EH (cell line): ENCODE measurements around the gene CAMTA1.
A peak's percentile ranks its signal among the peaks of the same experiment; 100 is the strongest.

Experiments
- DNase-seq: peaks from one replicate; pipeline ENCODE4 v3.0.0-alpha.2; 2015; ENCODE audit warnings: low read depth

Gene CAMTA1

DNA sequence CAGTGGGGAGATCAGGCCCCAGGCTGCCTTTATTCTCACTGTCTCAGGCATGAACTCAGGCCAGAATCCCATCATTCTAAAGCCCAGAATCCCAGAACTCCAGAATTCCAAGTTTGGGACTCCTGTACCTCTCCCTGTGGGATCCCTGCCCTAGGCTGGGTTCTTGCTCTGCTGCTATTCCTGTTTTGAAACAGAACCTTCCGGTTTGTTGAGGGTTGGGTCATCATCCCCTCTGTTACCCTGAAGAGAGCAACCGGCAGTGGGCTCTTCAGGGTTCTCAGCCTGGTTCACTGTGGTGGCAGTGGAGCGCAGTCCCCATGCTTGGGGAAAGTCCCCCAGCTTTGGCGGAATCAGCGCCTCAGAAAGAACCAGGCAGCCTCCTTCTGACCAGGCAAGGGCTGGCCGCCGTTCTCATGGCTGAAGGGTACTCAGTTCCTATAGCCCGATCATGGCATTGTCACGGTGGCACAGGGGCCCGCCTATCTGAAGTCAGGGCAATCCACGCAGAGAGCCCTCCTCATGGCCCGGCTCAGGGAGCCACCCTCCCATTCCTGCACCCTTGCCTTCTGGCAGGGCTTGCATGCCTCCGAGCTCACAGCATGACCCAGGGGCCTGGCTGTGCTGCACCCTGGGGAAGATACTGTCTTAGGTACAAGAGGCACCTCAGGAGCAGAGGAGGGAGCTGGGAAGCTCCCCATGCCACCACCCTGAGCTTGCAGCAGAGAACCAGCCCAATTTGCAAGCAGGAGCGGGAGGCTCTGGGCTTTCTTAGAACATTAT is 650.2 kb downstream of the CAMTA1 start:
- DNase-seq: no peak

DNA sequence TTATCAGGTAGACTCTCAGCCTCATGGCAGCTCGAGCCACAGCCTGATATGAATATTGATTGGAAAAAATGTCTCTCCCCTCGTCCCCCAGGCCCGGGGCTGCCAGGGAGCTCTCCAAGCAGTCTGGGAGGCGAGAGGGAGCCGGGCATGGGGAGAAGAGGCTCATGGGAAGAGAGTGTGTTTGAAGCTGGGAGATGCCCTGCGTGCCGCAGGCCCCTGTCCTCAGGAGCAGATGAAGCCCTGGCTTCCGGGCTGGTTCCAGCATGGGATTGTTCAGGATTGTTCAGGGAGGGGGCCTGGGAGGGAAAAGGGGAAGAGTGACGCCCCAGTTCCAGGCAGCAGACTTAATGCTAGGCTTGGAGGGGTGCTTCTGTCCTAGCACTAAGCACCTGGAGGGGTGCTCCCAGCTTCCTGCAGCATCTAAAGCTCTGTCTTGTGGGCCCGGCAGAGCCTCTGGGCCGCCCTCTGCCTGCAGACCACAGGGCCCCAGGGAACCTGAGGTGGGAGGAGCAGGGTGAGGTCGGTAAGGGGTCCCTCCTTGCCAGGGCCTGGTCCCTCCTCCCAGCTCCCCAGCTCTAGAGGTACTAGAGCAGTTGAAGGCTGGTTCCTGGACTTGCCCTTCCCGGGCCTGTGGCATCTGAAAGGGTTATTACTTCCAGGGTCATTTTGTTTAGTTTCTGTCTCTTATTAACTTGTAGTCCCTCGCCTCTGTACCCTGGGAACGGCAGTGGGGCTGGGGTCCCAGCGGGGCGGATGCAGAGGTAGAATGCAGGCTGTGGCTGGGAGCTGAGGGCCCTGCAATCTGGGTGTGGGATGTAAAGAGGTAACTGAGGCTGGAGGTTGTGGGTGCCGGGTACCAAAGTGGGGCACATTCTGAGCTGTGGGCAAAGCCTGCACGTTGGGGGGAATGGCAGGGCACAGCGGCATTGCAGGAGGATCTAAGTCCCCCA is 651.1 kb downstream of the CAMTA1 start:
- no peak for DNase-seq

DNA sequence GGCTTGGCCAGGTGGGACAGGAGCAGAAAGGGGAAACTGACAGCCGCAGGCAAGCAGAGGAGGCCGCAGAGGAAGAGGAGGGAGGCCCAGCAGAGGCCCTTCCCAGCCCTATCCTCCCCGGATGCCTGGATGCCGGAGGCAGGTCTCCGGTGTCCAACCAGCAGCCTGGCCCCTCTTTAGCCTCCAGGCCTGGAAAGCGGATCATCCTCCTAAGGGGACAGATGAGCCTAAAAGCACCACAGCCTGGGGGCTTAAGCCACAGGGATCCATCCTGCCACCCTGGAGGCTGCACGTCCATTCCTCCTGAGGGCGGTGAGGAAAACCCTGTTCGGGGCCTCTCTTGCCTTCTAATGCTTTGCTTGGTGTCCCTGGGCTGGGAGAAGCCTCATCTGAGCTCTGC is 651.8 kb downstream of the CAMTA1 start:
- no peak for DNase-seq

DNA sequence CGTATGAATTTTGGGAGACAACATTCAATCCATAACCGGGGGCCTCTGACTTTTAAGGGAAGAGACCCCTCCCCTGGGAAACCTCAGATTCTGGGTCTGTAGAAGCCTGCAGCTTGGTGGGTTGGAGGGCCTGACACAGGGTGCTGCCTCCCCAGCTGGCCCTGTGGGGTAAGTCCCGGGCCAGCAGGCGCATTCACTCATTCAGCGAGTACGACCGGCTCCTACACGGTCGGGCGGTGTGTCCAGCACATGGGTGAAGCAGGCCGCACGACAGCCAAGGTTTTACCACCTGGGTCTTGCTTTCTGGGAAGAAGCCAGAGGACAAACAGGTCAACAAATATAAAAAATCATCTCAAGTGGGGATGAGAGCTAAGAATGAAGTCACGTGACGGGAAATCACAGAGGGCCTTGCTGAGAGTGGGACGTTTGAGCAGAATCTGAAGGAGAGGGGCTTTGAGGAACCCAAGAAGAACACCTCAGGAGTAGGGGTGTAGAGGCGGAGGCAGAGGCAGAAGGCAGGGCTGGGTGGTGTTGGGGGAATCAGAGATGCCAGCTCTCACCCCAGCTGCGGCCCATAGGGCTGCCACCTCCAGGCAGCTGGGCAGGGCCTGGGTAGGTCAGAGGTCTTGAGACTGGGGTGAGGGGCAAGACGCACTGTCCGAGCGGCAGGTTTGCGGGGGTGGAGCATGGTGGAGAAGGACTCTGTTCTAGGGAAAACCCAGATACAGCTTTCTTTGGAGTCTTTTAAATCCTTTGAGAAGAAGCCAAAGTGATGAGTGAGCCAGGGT is 652.5 kb downstream of the CAMTA1 start:
- DNase-seq: no peak

DNA sequence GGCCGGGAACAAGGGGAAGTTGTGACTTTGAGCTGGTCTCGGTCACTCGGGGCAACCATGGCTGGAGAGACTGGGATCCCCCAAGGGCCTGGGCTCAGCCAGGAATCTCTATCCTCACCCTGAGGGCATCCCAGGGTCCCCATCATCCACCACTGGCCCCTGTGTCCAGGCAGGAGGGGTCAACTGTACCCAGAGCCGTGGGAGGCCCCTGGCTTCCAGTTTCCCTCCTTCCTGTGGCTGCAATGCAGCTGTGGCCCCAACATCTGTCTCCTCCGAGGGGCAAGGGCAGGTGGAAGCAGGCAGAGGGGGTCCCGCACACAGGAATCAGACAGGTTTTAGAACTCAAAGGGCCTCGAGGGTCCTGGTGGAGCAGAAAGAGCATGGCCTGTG is 653.1 kb downstream of the CAMTA1 start:
- no peak for DNase-seq

DNA sequence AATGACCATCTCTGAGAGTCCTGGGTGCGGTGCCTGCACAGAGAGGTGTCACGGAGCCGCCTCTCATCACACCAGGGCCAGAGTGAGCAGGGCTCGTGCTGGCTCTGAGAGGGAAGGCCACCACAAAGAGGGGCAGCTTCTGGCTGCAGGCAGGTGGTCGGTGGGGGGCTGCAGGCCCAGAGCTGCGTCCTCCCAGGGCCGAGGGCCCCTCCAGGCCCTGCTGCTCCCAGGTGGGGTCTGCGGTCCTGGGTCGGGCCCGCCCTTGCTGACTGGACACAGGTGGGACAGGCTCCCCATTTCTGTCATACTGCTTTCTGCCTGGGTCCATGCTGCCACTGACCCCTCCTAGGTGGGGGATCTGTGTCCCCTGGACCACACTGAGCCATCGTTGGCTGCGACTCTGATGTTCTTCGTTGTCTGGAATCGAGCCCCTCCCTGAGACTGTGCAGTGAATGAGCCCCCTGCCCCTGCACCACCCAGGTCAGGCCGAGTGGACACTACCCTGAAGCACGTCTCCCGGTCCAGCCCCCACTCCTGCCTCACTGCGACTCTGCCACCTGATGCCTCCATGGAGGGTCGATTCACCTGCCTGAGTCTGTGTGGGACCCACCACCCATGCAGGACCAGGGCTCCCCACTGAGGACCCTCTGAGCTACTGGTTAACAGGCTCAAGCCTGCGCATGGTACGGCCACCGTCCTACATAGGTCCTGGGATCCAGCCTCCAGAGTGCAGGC is 653.8 kb downstream of the CAMTA1 start:
- no peak for DNase-seq

DNA sequence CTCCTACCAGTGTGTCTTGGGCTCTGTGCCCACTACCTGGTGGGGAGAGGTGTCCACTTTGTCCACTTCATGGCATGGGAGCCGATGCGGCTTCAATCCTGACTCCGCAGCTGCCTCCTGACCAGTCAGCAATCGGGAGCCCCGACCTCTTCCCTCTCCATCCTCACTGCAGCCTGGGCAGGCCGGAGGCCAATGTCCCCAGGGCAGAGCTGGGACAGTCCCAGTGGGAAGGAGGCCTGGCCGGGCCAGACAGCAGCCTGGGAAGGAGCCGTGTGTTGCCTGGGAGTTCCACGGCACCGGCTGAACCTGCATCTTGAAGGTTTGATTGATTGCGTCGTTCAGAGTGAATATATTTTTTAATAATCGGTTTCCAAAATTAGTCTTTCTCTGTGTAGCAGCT is 654.9 kb downstream of the CAMTA1 start:
- DNase-seq: no peak

DNA sequence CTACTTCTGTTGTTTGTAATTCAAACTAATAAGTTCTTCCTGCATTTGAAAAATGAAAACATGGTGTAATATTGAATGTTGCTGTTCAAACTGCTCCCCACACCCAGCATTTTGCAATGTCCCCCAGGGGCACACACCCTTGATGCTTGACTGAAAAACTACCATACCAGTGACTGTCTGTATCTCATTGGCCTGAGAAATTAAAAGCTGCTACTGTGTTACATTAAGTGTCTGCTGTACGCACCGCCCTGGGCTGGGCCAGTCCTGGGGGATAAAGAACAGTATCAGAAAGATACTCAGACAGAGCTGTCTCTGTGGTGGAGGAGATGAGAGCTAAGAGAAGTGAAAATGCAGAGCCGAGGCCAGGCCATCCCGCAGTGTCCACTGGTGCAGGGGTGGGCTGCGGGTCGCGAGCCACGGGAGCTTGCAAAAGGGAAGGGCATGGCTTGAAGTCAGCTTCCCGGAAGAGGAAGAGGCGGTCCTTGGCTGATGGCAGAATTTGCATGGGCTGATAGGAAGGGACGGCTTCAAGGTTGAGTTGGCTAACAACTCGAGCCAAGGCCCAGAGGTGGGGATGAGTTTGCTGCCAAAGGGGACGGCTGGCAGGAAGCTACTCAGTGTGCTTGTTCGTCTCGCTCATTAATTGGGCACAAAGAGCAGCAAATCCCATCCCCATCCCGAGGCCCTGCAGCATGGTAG is 656.0 kb downstream of the CAMTA1 start:
- no peak for DNase-seq

DNA sequence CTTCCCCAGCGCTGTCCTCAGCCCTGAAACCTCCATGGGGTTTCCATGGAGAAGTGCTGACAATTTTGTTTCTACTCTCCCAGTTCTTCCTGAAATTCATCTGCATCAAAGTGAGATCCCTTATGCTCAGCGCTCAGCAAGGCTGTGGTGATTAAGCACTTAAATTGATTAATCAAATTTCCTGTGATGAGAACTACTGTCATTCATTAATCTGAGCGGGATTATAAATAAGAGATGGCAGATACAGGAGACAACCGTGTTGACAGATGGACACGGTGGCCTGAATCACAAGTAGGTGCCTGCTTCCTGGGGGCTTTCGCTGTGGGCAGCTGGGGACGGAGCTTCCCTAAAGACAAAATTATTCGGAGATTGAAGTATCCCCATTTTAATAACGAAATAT is 656.8 kb downstream of the CAMTA1 start:
- no peak for DNase-seq

DNA sequence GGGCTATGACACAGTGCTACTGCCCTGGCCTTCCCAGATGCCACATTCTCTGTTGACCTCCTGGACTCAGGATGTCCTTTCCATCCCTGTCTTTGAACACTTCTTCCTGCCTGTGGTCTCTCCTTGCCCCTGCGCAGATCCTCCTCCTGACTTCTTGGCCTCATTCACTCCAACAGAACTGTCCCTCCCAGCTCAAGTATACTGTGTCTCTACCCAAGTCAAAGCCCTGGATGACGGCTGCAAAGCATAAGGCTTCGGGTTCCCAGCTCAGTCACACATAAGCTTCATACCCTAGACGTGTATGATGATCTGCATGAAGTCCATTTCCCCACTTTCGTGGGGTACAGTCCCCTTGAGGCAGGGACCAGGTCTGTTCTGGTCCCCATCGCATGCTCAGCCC is 657.7 kb downstream of the CAMTA1 start:
- DNase-seq: no peak

DNA sequence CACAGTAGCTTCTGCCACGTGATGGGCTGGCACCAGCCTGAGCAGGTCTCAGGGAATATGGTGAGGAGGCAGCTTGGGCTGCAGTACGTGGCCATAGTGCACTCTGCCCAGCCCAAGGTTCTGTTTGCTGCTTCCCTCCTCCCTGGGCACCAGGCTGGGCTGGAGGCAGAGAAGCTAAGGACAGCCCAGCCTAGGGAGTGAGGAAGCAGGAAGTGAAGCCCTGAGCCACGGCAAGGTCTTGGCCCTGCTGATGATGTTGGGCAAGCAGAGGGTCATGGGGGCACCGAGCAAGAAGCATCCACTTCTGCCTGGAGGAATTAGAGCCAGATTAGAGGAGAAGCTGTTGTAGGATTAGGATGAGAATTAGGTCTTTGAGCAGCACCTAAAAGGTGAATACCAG is 659.1 kb downstream of the CAMTA1 start:
- peak; percentile 10 for DNase-seq

DNA sequence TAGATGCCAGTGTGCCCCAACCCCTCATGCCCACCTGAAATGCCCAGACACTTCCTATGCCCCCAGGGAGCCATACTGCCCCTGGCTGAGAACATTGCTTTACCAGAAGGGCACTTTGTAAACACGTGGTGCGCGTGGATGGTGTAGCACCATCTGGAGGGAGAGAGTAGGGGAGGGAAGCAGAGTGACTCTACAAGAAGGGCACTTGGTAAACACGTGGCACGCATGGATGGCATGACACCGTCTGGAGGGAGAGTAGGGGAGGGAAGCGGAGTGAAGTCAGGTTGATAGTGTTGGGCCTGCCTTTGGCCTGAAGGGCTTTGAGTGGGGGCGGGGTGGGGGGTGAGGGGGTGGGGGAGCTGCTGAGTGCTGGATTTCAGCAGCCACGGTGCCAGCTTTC is 661.8 kb downstream of the CAMTA1 start:
- no peak for DNase-seq

DNA sequence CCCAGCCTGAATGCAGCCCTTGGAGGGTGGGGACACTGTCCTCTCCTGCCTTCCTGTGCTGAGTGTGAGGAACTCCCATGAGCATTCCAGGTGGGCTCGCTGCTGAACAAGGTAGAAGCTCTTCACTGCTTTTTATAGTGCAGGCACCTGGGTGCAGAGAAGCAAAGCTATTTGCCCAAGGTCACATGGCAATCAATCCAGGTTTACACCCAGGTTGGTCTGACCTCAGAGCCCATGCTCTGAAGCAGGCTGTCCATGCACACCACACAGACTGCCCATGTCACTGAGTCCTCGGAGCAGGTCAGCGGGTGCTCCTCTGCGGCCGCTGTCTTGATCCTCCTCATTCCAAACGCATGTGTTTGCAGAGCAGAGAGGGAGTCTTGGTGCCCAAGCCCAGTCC is 662.5 kb downstream of the CAMTA1 start:
- DNase-seq: no peak

DNA sequence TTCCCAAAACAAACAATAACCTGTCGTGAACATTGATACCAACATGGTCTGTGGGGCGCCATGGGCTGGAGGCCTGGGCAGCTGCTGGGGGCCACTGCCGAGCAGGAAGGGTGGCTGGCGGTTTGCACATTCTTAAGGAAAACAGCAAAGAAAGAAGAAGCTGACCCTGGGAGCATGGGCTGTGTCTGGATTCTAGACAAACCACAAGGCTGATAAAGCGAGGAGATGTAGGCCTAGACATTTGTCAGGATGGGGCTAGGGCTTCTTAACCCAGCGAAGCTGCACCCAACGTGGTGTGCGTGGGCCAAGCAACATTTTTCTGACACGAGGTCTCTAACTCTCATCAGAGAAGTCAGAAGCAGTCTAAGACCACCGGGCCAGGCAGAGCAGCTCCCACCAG is 663.7 kb downstream of the CAMTA1 start:
- no peak for DNase-seq

DNA sequence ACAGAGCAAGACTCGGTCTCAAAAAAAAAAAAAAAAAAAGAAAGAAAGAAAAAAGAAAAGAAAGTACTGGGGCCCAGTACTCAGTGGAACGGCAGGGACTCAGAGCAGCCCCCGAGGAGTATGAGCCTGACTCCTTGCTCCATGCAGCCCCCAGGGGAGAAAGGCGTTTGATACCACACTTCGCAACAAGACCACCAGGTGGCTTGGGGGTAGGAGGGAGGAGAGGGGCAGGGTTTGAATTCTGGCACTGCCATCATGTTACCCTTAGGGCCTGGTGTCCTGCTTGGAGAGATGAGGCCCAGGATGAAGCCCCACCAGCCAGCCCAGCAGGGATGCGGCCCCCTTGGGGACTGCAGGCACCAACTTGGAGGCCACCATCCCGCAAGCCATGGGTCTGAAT is 664.5 kb downstream of the CAMTA1 start:
- no peak for DNase-seq

DNA sequence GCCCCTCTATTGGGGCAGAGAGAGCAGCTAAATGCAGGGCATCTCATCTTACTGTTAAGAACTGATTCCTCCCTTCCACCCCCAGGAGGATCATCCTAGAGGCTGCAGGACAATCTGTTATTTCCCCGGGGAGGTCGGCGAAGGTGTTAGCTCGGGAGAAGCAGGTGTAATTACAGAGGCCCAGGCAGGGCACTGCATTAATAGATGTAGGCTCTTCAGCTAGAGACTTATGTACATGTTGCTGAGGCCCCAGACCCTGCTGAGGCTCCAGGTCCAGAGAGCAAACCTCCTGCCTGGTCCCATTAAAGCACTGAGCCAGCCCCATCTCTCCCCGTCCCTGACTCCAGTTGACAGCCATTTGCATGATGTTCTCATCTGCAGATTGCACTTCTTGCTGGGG is 665.6 kb downstream of the CAMTA1 start:
- no peak for DNase-seq

DNA sequence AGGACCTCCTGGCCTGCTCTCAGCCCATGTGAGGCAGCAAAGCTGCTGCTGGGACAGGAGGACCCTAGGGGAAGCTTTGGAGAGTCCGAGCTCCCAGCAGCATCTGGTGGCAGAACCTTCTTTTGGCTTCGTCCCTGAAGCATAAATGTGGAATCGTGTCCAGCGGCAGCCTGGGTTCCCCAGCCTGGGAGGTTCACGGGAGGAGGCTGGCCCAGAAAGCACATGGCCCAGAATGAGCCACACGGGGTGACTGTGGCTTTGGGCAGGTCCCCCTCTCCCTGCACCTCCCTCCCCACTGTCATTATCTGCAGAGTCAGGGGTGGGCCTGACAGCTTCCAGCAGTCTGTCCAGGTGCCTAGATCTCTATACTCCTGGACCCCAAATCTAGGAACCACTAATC is 667.8 kb downstream of the CAMTA1 start:
- no peak for DNase-seq

DNA sequence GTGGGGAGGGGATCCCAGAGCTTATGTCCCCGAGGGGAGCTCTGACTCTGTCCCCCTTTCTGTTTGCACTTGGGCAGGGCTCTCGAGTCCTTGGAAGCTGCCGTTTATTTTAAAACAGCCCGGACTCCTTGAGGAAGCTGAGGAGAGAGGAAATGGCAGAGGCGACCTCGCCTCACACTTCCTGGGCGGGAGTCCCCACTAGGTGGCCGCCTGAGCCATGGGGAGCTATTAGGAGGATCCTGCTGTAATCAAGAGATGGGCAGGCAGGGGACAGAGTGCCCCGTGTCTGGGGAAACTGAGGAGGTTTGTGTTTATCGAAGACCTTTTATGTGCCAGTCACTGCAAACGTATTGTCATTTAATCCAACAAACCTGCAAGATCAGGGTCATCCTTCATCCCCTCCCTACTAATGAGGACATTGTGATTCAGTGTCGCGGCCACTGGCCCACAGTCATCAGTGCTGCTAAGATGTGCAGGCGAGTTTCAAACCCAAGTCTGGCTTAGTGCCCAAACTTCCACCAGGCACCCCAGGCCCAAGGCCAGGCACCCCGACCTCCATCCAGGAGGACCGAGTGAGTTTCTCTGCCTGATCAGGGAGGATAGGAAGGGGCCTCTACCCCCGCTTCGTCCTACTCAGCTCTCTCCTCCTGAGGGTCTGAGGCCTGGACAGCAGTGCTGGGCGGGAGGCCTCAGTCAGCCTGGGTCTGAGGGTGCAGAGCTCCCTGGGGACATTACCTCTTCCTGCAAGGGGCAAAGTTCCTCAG is 669.0 kb downstream of the CAMTA1 start:
- peak; percentile 54 for DNase-seq

DNA sequence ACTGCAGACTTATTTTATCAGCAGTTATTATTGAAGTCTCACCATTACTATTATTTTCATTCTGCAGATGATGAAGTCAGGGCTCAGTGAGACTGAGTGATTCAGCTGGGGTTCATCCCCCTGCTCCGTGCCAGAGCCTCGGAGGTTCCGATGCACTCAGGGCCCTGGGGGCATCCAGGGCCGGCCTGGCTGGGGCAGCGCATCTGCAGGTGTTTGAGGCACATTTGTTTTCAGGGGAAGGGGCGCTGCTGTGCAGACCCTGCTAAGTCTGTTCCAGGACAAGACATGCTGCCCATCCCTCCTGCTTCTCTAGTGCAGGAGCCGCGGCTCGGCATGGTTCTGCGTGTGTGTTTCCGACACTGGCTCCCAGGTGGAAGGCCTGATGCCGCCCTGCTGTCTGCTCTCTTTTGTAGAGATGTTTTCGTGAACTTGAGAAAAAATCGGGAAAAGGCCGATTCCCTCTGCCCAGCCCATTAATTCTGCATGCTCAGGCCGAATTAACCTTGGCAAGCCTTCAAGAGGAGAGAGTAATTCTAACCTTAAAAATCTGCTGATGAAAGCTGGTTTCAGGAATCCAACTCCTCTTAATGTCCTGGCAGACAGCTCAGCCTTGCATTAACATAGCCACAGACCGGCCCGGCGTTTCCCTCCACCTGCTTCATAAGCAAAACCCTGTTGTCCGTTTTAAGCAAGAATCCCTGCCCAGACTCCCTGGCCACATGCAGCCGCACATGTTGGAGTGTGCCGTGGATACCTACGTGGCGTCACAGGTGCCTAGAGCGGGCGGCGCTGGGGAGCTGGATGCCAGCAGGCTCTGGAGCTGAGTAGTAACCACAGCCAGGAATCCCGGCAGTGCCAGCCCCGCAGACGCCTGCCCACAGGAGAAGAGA is 669.9 kb downstream of the CAMTA1 start:
- DNase-seq: peak; percentile 61
